Stimulated activated CD8-positive, alpha-beta memory T cell treated with anti-CD3 and anti-CD28 coated beads, Interleukin-15, amount 100 ng/mL, for 1 hour (primary cell): Measurements from ENCODE around the gene ITPR3.

ENCODE experiments used
- DNase-seq: peaks from one replicate; pipeline ENCODE4 v3.0.0-alpha.2; 2020; ENCODE audit warnings: low read depth

Gene ITPR3

GRCh38 chr6:33737267-33738026, 116.3 kb downstream of the ITPR3 start:
- DNase-seq, result no peak

GRCh38 chr6:33738153-33738552, 117.0 kb downstream of the ITPR3 start:
- DNase-seq, result no peak

GRCh38 chr6:33738879-33739278, 117.8 kb downstream of the ITPR3 start:
- DNase-seq, result no peak

GRCh38 chr6:33739571-33739970, 118.4 kb downstream of the ITPR3 start:
- no peak for DNase-seq

GRCh38 chr6:33740204-33740608, 119.1 kb downstream of the ITPR3 start:
- no peak for DNase-seq

- no peak for DNase-seq
Measured at GRCh38 chr6:33740794-33741193, 119.7 kb downstream of the ITPR3 start.

GRCh38 chr6:33742092-33742491, 121.0 kb downstream of the ITPR3 start:
- no peak for DNase-seq

- no peak for DNase-seq
Measured at GRCh38 chr6:33742837-33743236, 121.7 kb downstream of the ITPR3 start.

GRCh38 chr6:33744001-33744848, 123.1 kb downstream of the ITPR3 start:
- peak; percentile 55 for DNase-seq

GRCh38 chr6:33744895-33745546, 123.9 kb downstream of the ITPR3 start:
- no peak for DNase-seq

- DNase-seq, result no peak
Measured at GRCh38 chr6:33745548-33745947, 124.4 kb downstream of the ITPR3 start.
